MM.1S (cell line): ENCODE results near the gene CLIC1.

Source experiments
- DNase-seq: peaks from one replicate; pipeline ENCODE4 v3.0.0-alpha.2; 2015
- H2AFZ ChIP-seq: fragments of 300-600 bp; sonication (generic); 2 replicates; pipeline ENCODE4 v1.6.0; 2016; ENCODE audit warnings: antibody characterized with exemption, low read length
- H3F3A ChIP-seq: fragments of 300-600 bp; sonication (generic); 2 replicates; pipeline ENCODE4 v1.6.1; 2016; ENCODE audit warnings: mild to moderate bottlenecking, antibody characterized with exemption, low read length, moderate library complexity, mixed read lengths; ENCODE audit not compliant: insufficient read depth
- H3K27ac ChIP-seq: fragments of 300-600 bp; sonication (generic); 2 replicates; pipeline ENCODE4 v1.5.1; 2016; ENCODE audit warnings: mild to moderate bottlenecking, low read length
- H3K27me3 ChIP-seq: fragments of 300-600 bp; sonication (generic); replicated peaks from 2 replicates; pipeline ENCODE4 v1.6.0; 2016; ENCODE audit warnings: low read length; ENCODE audit not compliant: insufficient read depth
- H3K36me3 ChIP-seq: fragments of 300-600 bp; sonication (generic); replicated peaks from 2 replicates; pipeline ENCODE4 v1.6.1; 2016; ENCODE audit warnings: mild to moderate bottlenecking, low read length, mixed read lengths; ENCODE audit not compliant: insufficient read depth
- H3K4me1 ChIP-seq: fragments of 300-600 bp; sonication (generic); 2 replicates; pipeline ENCODE4 v1.6.1; 2016; ENCODE audit warnings: low read length, mixed read lengths
- H3K4me2 ChIP-seq: fragments of 300-600 bp; sonication (generic); 2 replicates; pipeline ENCODE4 v1.6.0; 2016; ENCODE audit warnings: low read depth, low read length
- H3K4me3 ChIP-seq: fragments of 300-600 bp; sonication (generic); 2 replicates; pipeline ENCODE4 v1.5.1; 2016; ENCODE audit warnings: low read length, mixed read lengths
- H3K79me2 ChIP-seq: fragments of 300-600 bp; sonication (generic); 2 replicates; pipeline ENCODE4 v1.6.1; 2016; ENCODE audit warnings: mixed run types, low read length, mixed read lengths
- H3K9ac ChIP-seq: fragments of 300-600 bp; sonication (generic); 2 replicates; pipeline ENCODE4 v1.6.1; 2016; ENCODE audit warnings: low read length, mixed read lengths
- H3K9me2 ChIP-seq: fragments of 300-600 bp; sonication (generic); replicated peaks from 2 replicates; pipeline ENCODE4 v1.6.1; 2016; ENCODE audit warnings: mild to moderate bottlenecking, low read length, mixed read lengths; ENCODE audit not compliant: insufficient read depth
- H3K9me3 ChIP-seq: fragments of 300-600 bp; sonication (generic); replicated peaks from 2 replicates; pipeline ENCODE4 v1.6.1; 2016; ENCODE audit warnings: mild to moderate bottlenecking, low read length, mixed read lengths; ENCODE audit not compliant: insufficient read depth
- H4K20me1 ChIP-seq: fragments of 300-600 bp; sonication (generic); 2 replicates; pipeline ENCODE4 v1.6.1; 2016; ENCODE audit warnings: mild to moderate bottlenecking, low read length, moderate library complexity, mixed read lengths; ENCODE audit not compliant: insufficient read depth
- CTCF ChIP-seq: fragments of 300-600 bp; sonication (generic); IDR thresholded peaks from 2 replicates; pipeline ENCODE4 v1.5.1; 2016; ENCODE audit warnings: antibody characterized with exemption, low read length, mixed read lengths
- EZH2 ChIP-seq: fragments of 300-600 bp; sonication (generic); optimal IDR thresholded peaks from 2 replicates; pipeline ENCODE3; 2017; ENCODE audit warnings: low read depth, mild to moderate bottlenecking, antibody characterized with exemption, low read length, mixed read lengths
- EZH2phosphoT487 ChIP-seq: fragments of 300-600 bp; sonication (generic); IDR thresholded peaks from 2 replicates; pipeline ENCODE4 v1.6.1; 2018; ENCODE audit warnings: antibody characterized with exemption, low read length

CLIC1 gene

GRCh38 chr6:31767096-31767645, 30.8 kb upstream of the CLIC1 start:
- no peaks in the 10 kb centered on the region for H3K9me2 ChIP-seq
- no peaks in the 10 kb centered on the region for H3K27me3 ChIP-seq
- H3K27ac ChIP-seq = no peak overlapping the region
- no peaks in the 10 kb centered on the region for H3K79me2 ChIP-seq
- H3K4me2 ChIP-seq = no peak overlapping the region
- H3K4me3 ChIP-seq = no peak overlapping the region
- DNase-seq = no peak
- peaks cover 16% of the 10 kb centered on the region for H3K4me1 ChIP-seq
- peaks cover 3% of the 10 kb centered on the region; the same call in 1 of the 2 replicates for H3F3A ChIP-seq
- H3K36me3 ChIP-seq = no peaks in the 10 kb centered on the region
- H4K20me1 ChIP-seq = no peaks in the 10 kb centered on the region
- H3K9ac ChIP-seq = no peak overlapping the region
- TF ChIP-seq EZH2phosphoT487 (no peak), EZH2 (no peak), CTCF (no peak)
- H2AFZ ChIP-seq = no peak overlapping the region
- H3K9me3 ChIP-seq = no peaks in the 10 kb centered on the region

- H4K20me1 ChIP-seq = no peaks in the 10 kb centered on the region
- H3K4me1 ChIP-seq = peaks cover 16% of the 10 kb centered on the region
- H3K4me3 ChIP-seq = no peak overlapping the region
- no peaks in the 10 kb centered on the region for H3K79me2 ChIP-seq
- H3K9ac ChIP-seq = no peak overlapping the region
- no peak for DNase-seq
- no peak overlapping the region for H2AFZ ChIP-seq
- H3K27ac ChIP-seq = no peak overlapping the region
- H3K9me3 ChIP-seq = no peaks in the 10 kb centered on the region
- no peaks in the 10 kb centered on the region for H3K27me3 ChIP-seq
- H3K9me2 ChIP-seq = no peaks in the 10 kb centered on the region
- H3K4me2 ChIP-seq = no peak overlapping the region
- H3F3A ChIP-seq = peaks cover 3% of the 10 kb centered on the region; the same call in 1 of the 2 replicates
- no peaks in the 10 kb centered on the region for H3K36me3 ChIP-seq
- no peak for TF ChIP-seq CTCF
- no peak for TF ChIP-seq EZH2
- TF ChIP-seq EZH2phosphoT487 = no peak
Observed at GRCh38 chr6:31765910-31766794, 29.8 kb upstream of the CLIC1 start.

GRCh38 chr6:31765559-31765909, 29.2 kb upstream of the CLIC1 start:
- H3K27me3 ChIP-seq = no peaks in the 10 kb centered on the region
- H3F3A ChIP-seq = no peaks in the 10 kb centered on the region; the same call in 1 of the 2 replicates
- H3K9ac ChIP-seq = no peak overlapping the region
- TF ChIP-seq CTCF = no peak
- TF ChIP-seq EZH2phosphoT487 = no peak
- no peak for TF ChIP-seq EZH2
- DNase-seq = no peak
- no peak overlapping the region for H3K4me2 ChIP-seq
- no peak overlapping the region for H2AFZ ChIP-seq
- H3K27ac ChIP-seq = no peak overlapping the region
- H3K9me2 ChIP-seq = no peaks in the 10 kb centered on the region
- H3K36me3 ChIP-seq = no peaks in the 10 kb centered on the region
- H3K4me1 ChIP-seq = peaks cover 16% of the 10 kb centered on the region
- no peak overlapping the region for H3K4me3 ChIP-seq
- H3K9me3 ChIP-seq = no peaks in the 10 kb centered on the region
- H4K20me1 ChIP-seq = no peaks in the 10 kb centered on the region
- no peaks in the 10 kb centered on the region for H3K79me2 ChIP-seq
